NAMALWA (cell line): ENCODE data around the gene GPR78.
"Not testable (repeated sequence)": the region's sequence is repeated elsewhere in the genome, so short reads cannot be mapped to it uniquely, and the experiment has no call there.

Source experiments
- DNase-seq: peaks from one replicate; pipeline ENCODE4 v3.0.0-alpha.2; 2015; ENCODE audit warnings: low spot score

The GPR78 gene

GRCh38 chr4:8616831-8617230 is 36.6 kb downstream of the GPR78 start:
- DNase-seq: no peak

- DNase-seq: no peak
Measured at GRCh38 chr4:8617486-8618040, 37.4 kb downstream of the GPR78 start.

DNA sequence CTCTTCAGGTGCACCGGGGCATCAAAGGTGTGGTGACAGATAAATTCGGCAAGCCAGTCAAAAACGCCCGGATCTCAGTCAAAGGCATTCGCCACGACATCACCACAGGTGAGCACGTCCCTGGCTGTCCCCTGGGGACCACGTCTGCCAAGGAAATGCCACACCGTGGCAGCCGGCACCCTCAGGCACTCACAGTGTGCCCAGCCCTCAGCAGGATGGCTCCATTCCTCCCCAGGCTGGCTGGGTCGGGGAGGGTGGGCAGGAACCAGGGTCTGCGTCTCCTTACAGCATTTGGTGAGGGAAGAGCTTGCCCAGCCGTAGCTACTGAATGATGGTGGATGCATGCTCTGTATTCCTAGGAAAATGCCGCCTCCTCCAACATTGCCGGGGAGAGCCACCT is 38.2 kb downstream of the GPR78 start:
- DNase-seq: no peak

- DNase-seq: no peak
Measured at GRCh38 chr4:8618961-8619720, 38.9 kb downstream of the GPR78 start.

- not testable (repeated sequence) for DNase-seq
Measured at GRCh38 chr4:8621135-8621534, 40.9 kb downstream of the GPR78 start.

- not testable (repeated sequence) for DNase-seq
Measured at GRCh38 chr4:8624601-8625272, 44.5 kb downstream of the GPR78 start.

DNA sequence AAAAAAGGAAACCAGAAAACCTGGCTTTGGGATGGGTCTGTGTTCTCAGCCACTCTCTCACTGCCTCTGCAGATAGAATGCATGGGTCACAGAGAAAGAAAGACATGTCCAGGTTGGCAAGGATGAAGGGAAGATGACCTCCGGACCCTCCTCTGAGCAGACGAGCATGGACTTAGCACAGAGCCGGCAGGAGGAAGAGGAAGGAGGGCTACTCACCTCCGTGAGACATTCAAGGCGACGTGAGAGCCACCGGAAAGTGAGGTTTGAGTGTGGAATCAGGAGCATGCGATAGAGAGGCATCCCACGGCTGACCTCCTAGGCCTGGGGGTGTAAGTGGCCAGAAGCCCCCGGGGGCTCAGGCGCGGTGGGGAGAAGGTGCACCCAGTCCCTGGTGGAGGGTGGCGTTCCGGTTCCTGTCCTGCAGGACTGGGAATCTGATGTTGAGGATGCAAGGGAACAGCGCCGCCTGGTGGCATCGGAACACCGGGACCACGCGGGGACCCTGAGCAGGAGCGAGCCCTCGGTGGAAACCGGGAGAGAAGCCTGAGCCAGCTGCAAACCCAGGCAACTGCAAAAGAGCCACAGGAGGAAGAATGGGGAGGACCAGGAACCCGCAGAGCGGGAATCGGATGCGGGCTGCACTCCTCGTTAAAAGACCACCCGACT is 50.2 kb downstream of the GPR78 start:
- not testable (repeated sequence) for DNase-seq

DNA sequence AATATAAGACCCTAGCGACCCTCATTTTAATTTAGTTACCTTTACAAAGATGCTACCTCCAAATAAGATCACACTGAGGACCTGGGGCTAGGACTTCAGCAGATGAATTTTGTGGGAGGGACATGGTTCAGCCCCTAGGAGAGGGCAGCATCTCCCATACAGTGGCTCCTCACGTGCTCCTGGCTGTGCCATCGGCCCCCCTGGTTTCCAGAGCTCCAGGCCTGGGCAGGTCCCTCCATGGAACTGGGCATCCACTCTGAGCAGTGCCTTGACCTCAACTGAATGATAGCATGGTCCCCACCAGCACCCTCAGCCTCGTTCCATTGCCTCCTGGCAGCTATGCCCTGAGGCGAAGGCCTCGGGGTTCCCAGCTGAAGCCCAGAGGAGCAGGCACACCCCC is 51.7 kb downstream of the GPR78 start:
- not testable (repeated sequence) for DNase-seq

DNA sequence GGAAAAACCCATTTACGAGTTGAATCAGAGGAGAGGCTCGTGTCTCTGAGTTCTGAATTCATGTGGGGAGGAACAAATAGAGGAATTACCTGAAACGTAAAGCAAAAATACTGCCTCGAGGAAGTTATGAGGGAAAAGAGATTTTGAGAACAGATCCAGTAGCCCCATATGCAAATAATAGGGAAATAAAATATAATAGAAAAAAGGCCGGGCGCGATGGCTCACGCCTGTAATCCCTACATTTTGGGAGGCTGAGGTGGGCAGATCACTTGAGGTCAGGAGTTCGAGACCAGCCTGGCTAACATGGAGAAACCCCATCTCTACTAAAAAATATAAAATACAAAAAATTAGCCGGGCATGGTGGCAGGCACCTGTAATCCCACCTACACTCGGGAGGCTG is 54.6 kb downstream of the GPR78 start:
- DNase-seq: not testable (repeated sequence)

DNA sequence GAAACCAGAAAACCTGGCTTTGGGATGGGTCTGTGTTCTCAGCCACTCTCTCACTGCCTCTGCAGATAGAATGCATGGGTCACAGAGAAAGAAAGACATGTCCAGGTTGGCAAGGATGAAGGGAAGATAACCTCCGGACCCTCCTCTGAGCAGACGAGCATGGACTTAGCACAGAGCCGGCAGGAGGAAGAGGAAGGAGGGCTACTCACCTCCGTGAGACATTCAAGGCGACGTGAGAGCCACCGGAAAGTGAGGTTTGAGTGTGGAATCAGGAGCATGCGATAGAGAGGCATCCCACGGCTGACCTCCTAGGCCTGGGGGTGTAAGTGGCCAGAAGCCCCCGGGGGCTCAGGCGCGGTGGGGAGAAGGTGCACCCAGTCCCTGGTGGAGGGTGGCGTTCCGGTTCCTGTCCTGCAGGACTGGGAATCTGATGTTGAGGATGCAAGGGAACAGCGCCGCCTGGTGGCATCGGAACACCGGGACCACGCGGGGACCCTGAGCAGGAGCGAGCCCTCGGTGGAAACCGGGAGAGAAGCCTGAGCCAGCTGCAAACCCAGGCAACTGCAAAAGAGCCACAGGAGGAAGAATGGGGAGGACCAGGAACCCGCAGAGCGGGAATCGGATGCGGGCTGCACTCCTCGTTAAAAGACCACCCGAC is 55.8 kb downstream of the GPR78 start:
- DNase-seq: not testable (repeated sequence)
